Activated naive CD4-positive, alpha-beta T cell treated with Interleukin-2 at 50 U/mL for 16 hours (primary cell): Measurements from ENCODE around the gene ARF6.
"Not testable (repeated sequence)": the region's sequence is repeated elsewhere in the genome, so short reads cannot be mapped to it uniquely, and the experiment has no call there.

ENCODE experiments used
- DNase-seq: peaks from one replicate; pipeline ENCODE4 v3.0.0-alpha.2; 2020

Gene ARF6

GRCh38 chr14:49879646-49880204 is 13.2 kb upstream of the ARF6 start:
- DNase-seq, result peak; percentile 61

GRCh38 chr14:49880267-49881064 is 12.4 kb upstream of the ARF6 start:
- no peak for DNase-seq

GRCh38 chr14:49881350-49882001 is 11.4 kb upstream of the ARF6 start:
- no peak for DNase-seq

GRCh38 chr14:49882826-49883694 is 9.8 kb upstream of the ARF6 start:
- no peak for DNase-seq

GRCh38 chr14:49886523-49886922 is 6.4 kb upstream of the ARF6 start:
- no peak for DNase-seq

- no peak for DNase-seq
Measured at GRCh38 chr14:49888293-49888692, 4.6 kb upstream of the ARF6 start.

GRCh38 chr14:49892301-49892635 is 614 bp upstream of the ARF6 start:
- DNase-seq, result peak; percentile 44

GRCh38 chr14:49893309-49894213 is 679 bp downstream of the ARF6 start:
- DNase-seq, result peak; percentile 85

GRCh38 chr14:49894214-49895107 is 1.6 kb downstream of the ARF6 start:
- not testable (repeated sequence) for DNase-seq

GRCh38 chr14:49895480-49895879 is 2.6 kb downstream of the ARF6 start:
- no peak for DNase-seq

GRCh38 chr14:49896272-49896671 is 3.4 kb downstream of the ARF6 start:
- not testable (repeated sequence) for DNase-seq

GRCh38 chr14:49896966-49897365 is 4.1 kb downstream of the ARF6 start:
- no peak for DNase-seq

- no peak for DNase-seq
Measured at GRCh38 chr14:49897414-49897813, 4.5 kb downstream of the ARF6 start.

- DNase-seq, result no peak
Measured at GRCh38 chr14:49897965-49898364, 5.1 kb downstream of the ARF6 start.

GRCh38 chr14:49898485-49898884 is 5.6 kb downstream of the ARF6 start:
- no peak for DNase-seq

GRCh38 chr14:49900973-49901372 is 8.1 kb downstream of the ARF6 start:
- no peak for DNase-seq

- DNase-seq, result peak; percentile 14
Measured at GRCh38 chr14:49902679-49903246, 9.9 kb downstream of the ARF6 start.

- no peak for DNase-seq
Measured at GRCh38 chr14:49904270-49904669, 11.4 kb downstream of the ARF6 start.

GRCh38 chr14:49905989-49906388 is 13.1 kb downstream of the ARF6 start:
- DNase-seq, result no peak

- DNase-seq, result no peak
Measured at GRCh38 chr14:49907186-49907585, 14.3 kb downstream of the ARF6 start.

- no peak for DNase-seq
Measured at GRCh38 chr14:49908433-49908782, 15.5 kb downstream of the ARF6 start.
